Mucosa of descending colon (tissue), 3 donors: ENCODE measurements around the gene DRAM1. TPM values are rescaled to one million over a fixed set of nuclear protein-coding genes. Genes with fewer than 3 reads are reported as not detected.
"Not testable (repeated sequence)": the region's sequence is repeated elsewhere in the genome, so short reads cannot be mapped to it uniquely, and the experiment has no call there.

ENCODE experiments used
- ATAC-seq: fragments of 200-7000 bp; cut with Tn5 transposase; one replicate; pipeline ENCODE4 v1.9.1; 2020; ENCODE audit warnings: mild to moderate bottlenecking, moderate library complexity
- DNase-seq, 3 donors: peaks; one replicate each; pipeline ENCODE4 v3.0.0-alpha.2; 2020
- H3K36me3 ChIP-seq: fragments of 200-600 bp; one replicate; pipeline ENCODE4 v1.8.0; 2021; ENCODE audit warnings: low read depth, mild to moderate bottlenecking
- H3K4me1 ChIP-seq: fragments of 200-600 bp; one replicate; pipeline ENCODE4 v1.8.0; 2021; ENCODE audit warnings: low read depth, mild to moderate bottlenecking
- H3K4me3 ChIP-seq: fragments of 200-600 bp; one replicate; pipeline ENCODE4 v1.8.0; 2021; ENCODE audit warnings: mild to moderate bottlenecking
- H3K9me3 ChIP-seq: fragments of 200-600 bp; one replicate; pipeline ENCODE4 v1.8.0; 2021; ENCODE audit warnings: mild to moderate bottlenecking
- intact Hi-C, 2 donors: fragments of 100-400 bp; cut with DNase I in 1 of 2; cut with micrococcal nuclease in 1 of 2; formaldehyde crosslinking; loops; one replicate each; pipeline versions ENCODE4 v1.11.0 to v1.11.1; 2022; cut with DNase I, micrococcal nuclease
- total RNA-seq, 3 donors: library from RNA; stranded (reverse); fragmentation: NEBNext Ultra II Directional in 2 of 3; extraction: Animal tissue kit (Norgen Biotek cat#: 25700) in 2 of 3; gene quantifications; one replicate each; pipeline versions ENCODE4 v1.2.1 to v1.2.4, GENCODE V29; 2021 to 2023
- TF ChIP-seq, protein P1 (sequence below): fragments of 200-600 bp; IDR thresholded peaks from one replicate; pipeline ENCODE4 v1.8.0; 2022; ENCODE audit warnings: antibody characterized with exemption, mild to moderate bottlenecking
- donor health status: DM: no; HTN: no; CAD: no; lungs with moderate emphysema.
- donor health status: DM: no; HTN: no; CAD: no.
- donor health status: DM: no; HTN: yes; CAD: no.

DRAM1 gene
- total RNA-seq, 3 donors from 2014 or later, result 4.3 to 25.2 (median 10.1) TPM

DNA sequence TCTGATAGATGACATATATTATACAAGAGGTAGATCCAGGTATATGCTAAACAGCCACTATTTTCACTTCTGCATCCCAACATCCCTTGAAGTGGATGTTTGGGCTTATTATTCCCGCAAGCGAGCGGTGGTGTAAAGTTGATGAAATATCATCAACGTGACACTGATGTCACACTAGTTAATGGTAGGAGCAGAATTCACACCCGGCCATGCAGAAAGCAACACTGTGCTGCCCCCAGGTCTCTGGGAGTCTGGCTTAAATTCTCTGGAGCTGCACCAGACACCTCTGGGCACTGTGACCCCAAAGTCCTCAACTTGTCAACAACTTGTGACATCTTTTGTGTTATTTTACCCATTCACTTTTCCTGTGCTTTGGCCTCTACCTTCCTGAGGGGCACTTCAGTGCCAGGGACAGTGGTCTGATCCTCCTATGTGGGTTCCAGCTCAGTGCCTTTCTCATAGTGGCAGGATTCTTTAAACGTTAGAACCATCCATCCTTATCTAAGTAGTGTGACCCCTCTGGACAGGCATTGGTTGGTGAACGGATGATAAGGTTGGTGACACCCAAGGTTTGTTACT, 952 bp downstream of the DRAM1 start:
- TF ChIP-seq, protein P1, sequence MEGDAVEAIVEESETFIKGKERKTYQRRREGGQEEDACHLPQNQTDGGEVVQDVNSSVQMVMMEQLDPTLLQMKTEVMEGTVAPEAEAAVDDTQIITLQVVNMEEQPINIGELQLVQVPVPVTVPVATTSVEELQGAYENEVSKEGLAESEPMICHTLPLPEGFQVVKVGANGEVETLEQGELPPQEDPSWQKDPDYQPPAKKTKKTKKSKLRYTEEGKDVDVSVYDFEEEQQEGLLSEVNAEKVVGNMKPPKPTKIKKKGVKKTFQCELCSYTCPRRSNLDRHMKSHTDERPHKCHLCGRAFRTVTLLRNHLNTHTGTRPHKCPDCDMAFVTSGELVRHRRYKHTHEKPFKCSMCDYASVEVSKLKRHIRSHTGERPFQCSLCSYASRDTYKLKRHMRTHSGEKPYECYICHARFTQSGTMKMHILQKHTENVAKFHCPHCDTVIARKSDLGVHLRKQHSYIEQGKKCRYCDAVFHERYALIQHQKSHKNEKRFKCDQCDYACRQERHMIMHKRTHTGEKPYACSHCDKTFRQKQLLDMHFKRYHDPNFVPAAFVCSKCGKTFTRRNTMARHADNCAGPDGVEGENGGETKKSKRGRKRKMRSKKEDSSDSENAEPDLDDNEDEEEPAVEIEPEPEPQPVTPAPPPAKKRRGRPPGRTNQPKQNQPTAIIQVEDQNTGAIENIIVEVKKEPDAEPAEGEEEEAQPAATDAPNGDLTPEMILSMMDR, result no peak
- intact Hi-C loops, result no loop called here
- Histone ChIP-seq H3K4me3 (peak overlapping the region; percentile 65), H3K9me3 (no peaks in the 10 kb centered on the region), H3K36me3 (no peaks in the 10 kb centered on the region), H3K4me1 (peaks cover 5% of the 10 kb centered on the region)
- ATAC-seq (no peak), DNase-seq (peak in 1 of 3 donors; percentile 22)

DNA sequence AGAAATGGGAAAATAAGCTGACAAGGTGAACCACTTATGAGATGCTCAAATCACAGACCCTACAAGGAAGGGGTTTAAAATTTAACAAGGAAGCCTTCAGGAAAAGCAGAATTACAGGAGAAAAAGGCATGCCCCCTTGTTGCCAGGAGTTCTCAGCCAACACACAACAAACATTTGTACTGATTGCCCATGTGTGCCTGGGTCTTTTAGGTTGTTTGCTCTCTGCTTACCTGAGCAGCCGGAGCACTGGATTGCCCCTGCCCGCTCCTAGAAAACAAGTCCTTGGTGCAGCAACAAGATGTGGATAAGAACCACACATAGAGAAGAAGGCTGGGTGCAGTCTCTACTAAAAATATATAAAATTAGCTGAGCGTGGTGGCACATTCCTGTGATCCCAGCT, 3.4 kb downstream of the DRAM1 start:
- H3K4me3 ChIP-seq, result no peak overlapping the region
- peaks cover 5% of the 10 kb centered on the region for H3K4me1 ChIP-seq
- intact Hi-C loops, result no loop called here
- H3K9me3 ChIP-seq, result no peaks in the 10 kb centered on the region
- TF ChIP-seq, protein P1, result no peak
- no peaks in the 10 kb centered on the region for H3K36me3 ChIP-seq
- DNase-seq (no peak), ATAC-seq (no peak)

DNA sequence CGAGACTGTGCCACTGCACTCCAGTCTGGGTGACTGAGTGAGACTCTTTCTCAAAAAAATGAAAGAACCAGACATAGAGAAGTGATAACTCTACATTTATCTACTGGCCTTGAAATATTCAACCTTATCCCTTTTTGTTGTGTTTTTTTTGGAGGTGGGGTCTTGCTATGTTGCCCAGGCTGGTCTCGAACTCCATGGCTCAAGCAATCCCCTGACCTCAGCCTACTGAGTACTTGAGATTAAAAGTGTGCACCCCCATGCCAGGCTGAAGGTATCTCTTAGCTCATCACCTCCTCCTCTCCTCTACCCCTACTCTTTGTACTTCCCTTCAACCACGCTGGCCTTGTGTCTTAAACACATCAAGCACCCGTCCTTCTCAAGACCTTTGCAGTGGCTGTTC, 3.8 kb downstream of the DRAM1 start:
- H3K36me3 ChIP-seq, result no peaks in the 10 kb centered on the region
- TF ChIP-seq, protein P1, result no peak
- DNase-seq (no peak), ATAC-seq (no peak)
- no peaks in the 10 kb centered on the region for H3K9me3 ChIP-seq
- intact Hi-C loops, result no loop called here
- no peak overlapping the region for H3K4me3 ChIP-seq
- peaks cover 5% of the 10 kb centered on the region for H3K4me1 ChIP-seq

DNA sequence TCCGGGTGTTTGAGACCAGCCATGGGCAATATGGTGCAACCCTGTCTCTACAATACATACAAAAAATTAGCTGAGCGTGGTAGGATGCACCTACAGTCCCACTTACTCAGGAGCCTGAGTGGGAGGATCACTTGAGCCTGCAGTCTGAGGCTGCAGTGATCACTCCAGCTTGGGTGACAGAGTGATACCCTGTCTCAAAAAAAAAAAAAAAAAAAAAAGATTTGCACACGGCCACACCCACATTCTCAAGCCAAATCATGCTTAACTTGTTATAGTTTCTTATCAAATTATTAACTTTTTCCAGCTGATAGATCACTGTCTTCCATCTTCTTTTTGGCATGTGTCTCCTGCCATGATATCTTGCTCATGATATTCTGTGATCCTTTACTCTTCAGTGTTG, 6.8 kb downstream of the DRAM1 start:
- no peak for ATAC-seq
- intact Hi-C loops, result no loop called here
- no peaks in the 10 kb centered on the region for H3K9me3 ChIP-seq

DNA sequence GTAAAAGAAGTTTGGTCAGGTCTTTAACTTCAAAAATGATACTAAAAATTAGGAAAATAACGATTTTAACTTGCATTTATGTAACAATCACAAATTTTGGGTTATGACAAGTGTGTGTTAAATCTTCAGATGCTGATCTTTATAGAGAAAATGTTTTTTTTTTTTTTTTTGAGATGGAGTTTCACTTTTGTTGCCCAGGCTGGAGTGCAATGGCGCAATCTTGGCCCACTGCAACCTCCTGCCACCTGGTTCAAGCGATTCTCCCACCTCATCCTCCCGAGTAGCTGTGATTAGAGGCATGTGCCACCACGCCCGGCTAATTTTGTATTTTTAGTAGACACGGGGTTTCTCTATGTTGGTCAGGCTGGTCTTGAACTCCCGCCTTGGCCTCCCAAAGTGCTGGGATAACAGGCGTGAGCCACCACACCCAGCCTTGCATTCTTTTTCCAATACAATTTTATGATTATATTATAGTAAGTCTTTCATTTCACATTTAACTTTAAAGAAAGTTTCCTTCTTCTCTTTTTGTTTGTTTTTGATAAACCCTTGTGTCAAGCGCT, 7.5 kb downstream of the DRAM1 start:
- H3K9me3 ChIP-seq, H3K4me1 ChIP-seq, H3K4me3 ChIP-seq, intact Hi-C loops, DNase-seq, ATAC-seq, H3K36me3 ChIP-seq: not testable (repeated sequence)

More for the DNA sequence above, 6.8 kb downstream of the DRAM1 start:
- Histone ChIP-seq H3K4me1 (no peaks in the 10 kb centered on the region), H3K4me3 (no peak overlapping the region), H3K36me3 (no peaks in the 10 kb centered on the region)
- no peak for DNase-seq
- TF ChIP-seq, protein P1, result no peak

DNA sequence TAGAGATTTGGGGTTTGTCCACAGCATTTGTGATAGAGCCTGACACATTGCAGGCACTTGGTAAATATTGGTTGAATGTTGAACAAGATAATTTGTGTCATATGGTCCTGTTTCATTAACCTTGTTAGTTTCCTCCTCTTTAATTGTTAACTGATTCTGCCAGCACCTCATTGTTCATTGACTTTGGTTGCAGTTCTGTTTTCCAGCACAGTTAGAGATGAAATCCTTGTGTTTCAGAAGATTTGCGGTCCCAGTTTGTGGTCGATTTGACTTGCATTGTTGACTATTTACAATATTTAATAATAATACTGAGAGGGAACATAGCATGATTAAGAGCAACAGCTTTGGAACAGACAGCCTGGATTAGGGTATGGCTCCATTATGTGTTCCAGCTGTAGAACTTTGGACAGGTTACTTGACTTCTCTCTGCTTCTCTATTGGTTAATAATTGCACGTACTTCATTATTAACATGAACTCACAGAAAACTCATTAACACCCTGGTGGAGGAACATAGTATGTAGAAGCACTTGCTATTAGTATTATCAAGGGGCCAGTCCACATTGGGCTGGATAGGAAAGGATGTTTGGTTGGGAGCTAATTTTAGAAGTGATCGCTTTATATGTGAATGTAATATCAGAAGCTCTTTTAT, 8.7 kb downstream of the DRAM1 start:
- TF ChIP-seq, protein P1, result no peak
- ATAC-seq, result no peak
- H3K4me1 ChIP-seq, result no peaks in the 10 kb centered on the region

More for the DNA sequence above, 8.7 kb downstream of the DRAM1 start:
- Histone ChIP-seq H3K36me3 (no peaks in the 10 kb centered on the region), H3K9me3 (no peaks in the 10 kb centered on the region), H3K4me3 (no peak overlapping the region)
- no peak for DNase-seq
- intact Hi-C loops, result no loop called here
